Stomach (tissue), 4 donors: ENCODE results near the gene XYLT1.

Source experiments
- CTCF ChIP-seq, 7 experiments: fragments of 450-650 bp in 4 of 7; fragments of 200-600 bp in 3 of 7; sonication (generic) in 3 of 7; IDR thresholded peaks; one replicate each; pipeline ENCODE4 v1.5.1; 2016 to 2019; ENCODE audit warnings: antibody characterized with exemption in 7 of 7, control low read depth in 2 of 7, mild to moderate bottlenecking in 1 of 7
- EP300 ChIP-seq: sonication (generic); formaldehyde crosslinking; IDR thresholded peaks from one replicate; pipeline ENCODE4 v1.6.1; 2017; ENCODE audit warnings: antibody characterized with exemption
- POLR2A ChIP-seq, 4 donors: fragments of 450-650 bp; IDR thresholded peaks; one replicate each; pipeline ENCODE4 v1.6.1; 2016; ENCODE audit warnings: antibody characterized with exemption in 4 of 4, control low read depth in 2 of 4, mild to moderate bottlenecking in 1 of 4, moderate library complexity in 1 of 4
- POLR2AphosphoS5 ChIP-seq, 3 donors: sonication (generic); formaldehyde crosslinking; IDR thresholded peaks; one replicate each; pipeline ENCODE4 v1.6.1; 2016; ENCODE audit warnings: antibody characterized with exemption in 3 of 3

GRCh38 chr16:17053536-17054160, 417.1 kb downstream of the XYLT1 start:
- no peak for TF ChIP-seq CTCF (IDR thresholded peaks at IDR 0.05)
- TF ChIP-seq POLR2AphosphoS5 (IDR thresholded peaks at IDR 0.05) = no peak
- TF ChIP-seq EP300 = no peak
- no peak for TF ChIP-seq POLR2A (IDR thresholded peaks at IDR 0.05)
